Activated CD8-positive, alpha-beta memory T cell treated with anti-CD3 and anti-CD28 coated beads, Interleukin-2, amount 10 ng/mL, durations not matched to agents 7 days and 5 days (primary cell): ENCODE measurements around the gene UHRF2. TPM values are rescaled to one million over a fixed set of nuclear protein-coding genes. Genes with fewer than 3 reads are reported as not detected.

Source experiments
- ATAC-seq: fragments of 150-1000 bp; cut with Tn5 transposase; one replicate; pipeline ENCODE4 v1.10.0; 2021; ENCODE audit warnings: moderate library complexity
- CTCF ChIA-PET: fragments of 350-600 bp; sonication (Branson Sonifier 250); formaldehyde crosslinking; loops from one replicate; lab custom pipeline; 2021; ENCODE audit warnings: antibody characterized with exemption; lab: Charles Lee
- DNase-seq: peaks from one replicate; pipeline ENCODE4 v3.0.0-alpha.2; 2020
- H3K27ac Mint-ChIP-seq: one replicate; pipeline ENCODE4 v1.8.0; 2021; ENCODE audit warnings: mild to moderate bottlenecking, mixed read lengths
- H3K27me3 Mint-ChIP-seq: one replicate; pipeline ENCODE4 v1.8.0; 2021; ENCODE audit warnings: mixed read lengths
- H3K36me3 Mint-ChIP-seq: one replicate; pipeline ENCODE4 v1.8.0; 2021; ENCODE audit warnings: mild to moderate bottlenecking, mixed read lengths
- H3K4me1 Mint-ChIP-seq: one replicate; pipeline ENCODE4 v1.8.0; 2021; ENCODE audit warnings: mixed read lengths
- H3K4me3 Mint-ChIP-seq: one replicate; pipeline ENCODE4 v1.8.0; 2021; ENCODE audit warnings: mild to moderate bottlenecking, moderate library complexity, mixed read lengths
- H3K9me3 Mint-ChIP-seq: one replicate; pipeline ENCODE4 v1.8.0; 2022; ENCODE audit warnings: low read depth, mixed read lengths
- total RNA-seq, 2 experiments: library from RNA; stranded (reverse); gene quantifications; one replicate each; pipeline ENCODE4 v1.2.3, GENCODE V29; 2021

Gene UHRF2
- total RNA-seq, 2 experiments from 2014 or later: 68.0 to 86.4 TPM

- peaks cover 6% of the 10 kb centered on the region for H3K27me3 Mint-ChIP-seq
- DNase-seq: peak; percentile 65
- H3K4me1 Mint-ChIP-seq: peaks cover 42% of the 10 kb centered on the region
- H3K36me3 Mint-ChIP-seq: peaks cover 28% of the 10 kb centered on the region
- H3K4me3 Mint-ChIP-seq: peak overlapping the region; percentile 87
- CTCF ChIA-PET: interaction anchor here (1.0 to 6.3 kb wide), 7 partner anchors 10 to 974 kb away, joined by 3 to 41 read pairs (median 6); partner anchors contain the start of gene RIC1
- no peaks in the 10 kb centered on the region for H3K9me3 Mint-ChIP-seq
- peak; percentile 18 for ATAC-seq
- peak overlapping the region; percentile 82 for H3K27ac Mint-ChIP-seq
These were observed 607 bp downstream of the UHRF2 start for GRCh38 chr9:6413365-6414246.

- H3K9me3 Mint-ChIP-seq: no peaks in the 10 kb centered on the region
- ATAC-seq: no peak
- peak overlapping the region; percentile 80 for H3K27ac Mint-ChIP-seq
- H3K27me3 Mint-ChIP-seq: peaks cover 6% of the 10 kb centered on the region
- DNase-seq: no peak
- H3K36me3 Mint-ChIP-seq: peaks cover 31% of the 10 kb centered on the region
- CTCF ChIA-PET: interaction anchor here (1.0 to 6.3 kb wide), 5 partner anchors 10 to 974 kb away, joined by 3 to 41 read pairs (median 7); no protein-coding TSS in a partner anchor
- H3K4me1 Mint-ChIP-seq: peaks cover 48% of the 10 kb centered on the region
- H3K4me3 Mint-ChIP-seq: peak overlapping the region; percentile 87
These were observed 1.2 kb downstream of the UHRF2 start for GRCh38 chr9:6414247-6414641.

GRCh38 chr9:6415266-6415665 is 2.3 kb downstream of the UHRF2 start:
- peak; percentile 54 for DNase-seq
- Mint-ChIP-seq H3K27me3 (peaks cover 1% of the 10 kb centered on the region), H3K27ac (peak overlapping the region; percentile 80), H3K36me3 (peaks cover 31% of the 10 kb centered on the region), H3K4me3 (peak overlapping the region; percentile 87), H3K9me3 (no peaks in the 10 kb centered on the region), H3K4me1 (peaks cover 51% of the 10 kb centered on the region)
- ATAC-seq: no peak
- CTCF ChIA-PET: interaction anchor here (1.0 to 6.3 kb wide), 5 partner anchors 9 to 976 kb away, joined by 3 to 41 read pairs (median 4); no protein-coding TSS in a partner anchor

GRCh38 chr9:6417186-6417585 is 4.2 kb downstream of the UHRF2 start:
- H3K9me3 Mint-ChIP-seq: no peaks in the 10 kb centered on the region
- peaks cover 45% of the 10 kb centered on the region for H3K36me3 Mint-ChIP-seq
- peak overlapping the region; percentile 66 for H3K4me3 Mint-ChIP-seq
- no peak for ATAC-seq
- H3K4me1 Mint-ChIP-seq: peaks cover 56% of the 10 kb centered on the region
- CTCF ChIA-PET: interaction anchor here (1.0 to 6.3 kb wide), 2 partner anchors 11 to 16 kb away, joined by 4 to 41 read pairs; no protein-coding TSS in a partner anchor
- peak overlapping the region; percentile 76 for H3K27ac Mint-ChIP-seq
- no peaks in the 10 kb centered on the region for H3K27me3 Mint-ChIP-seq
- no peak for DNase-seq

- H3K4me1 Mint-ChIP-seq: peaks cover 55% of the 10 kb centered on the region
- H3K4me3 Mint-ChIP-seq: peak overlapping the region; percentile 66
- H3K9me3 Mint-ChIP-seq: no peaks in the 10 kb centered on the region
- CTCF ChIA-PET: interaction anchor here (1.6 kb wide), 1 partner anchor 11 kb away, joined by 4 read pairs; no protein-coding TSS in a partner anchor
- DNase-seq: peak; percentile 40
- no peak for ATAC-seq
- peak overlapping the region; percentile 71 for H3K27ac Mint-ChIP-seq
- H3K27me3 Mint-ChIP-seq: no peaks in the 10 kb centered on the region
- peaks cover 49% of the 10 kb centered on the region for H3K36me3 Mint-ChIP-seq
These were observed 5.8 kb downstream of the UHRF2 start for GRCh38 chr9:6418764-6419163.

- H3K9me3 Mint-ChIP-seq: no peaks in the 10 kb centered on the region
- H3K36me3 Mint-ChIP-seq: peaks cover 41% of the 10 kb centered on the region
- CTCF ChIA-PET: interaction anchor here (2.6 kb wide), 1 partner anchor 10 kb away, joined by 7 read pairs; no protein-coding TSS in a partner anchor
- H3K27me3 Mint-ChIP-seq: no peaks in the 10 kb centered on the region
- peaks cover 53% of the 10 kb centered on the region for H3K4me1 Mint-ChIP-seq
- no peak overlapping the region for H3K4me3 Mint-ChIP-seq
- DNase-seq (no peak), ATAC-seq (no peak)
- H3K27ac Mint-ChIP-seq: no peak overlapping the region
These were observed 11.9 kb downstream of the UHRF2 start for GRCh38 chr9:6424940-6425339.

GRCh38 chr9:6426117-6426516 is 13.1 kb downstream of the UHRF2 start:
- CTCF ChIA-PET: interaction anchor here (5.4 kb wide), 1 partner anchor 11 kb away, joined by 41 read pairs; the partner anchor contains the start of gene UHRF2
- Mint-ChIP-seq H3K36me3 (peaks cover 40% of the 10 kb centered on the region), H3K4me3 (no peak overlapping the region), H3K9me3 (no peaks in the 10 kb centered on the region), H3K4me1 (peaks cover 60% of the 10 kb centered on the region), H3K27me3 (no peaks in the 10 kb centered on the region), H3K27ac (peak overlapping the region; percentile 6)
- ATAC-seq (no peak), DNase-seq (no peak)

- Mint-ChIP-seq H3K27ac (peak overlapping the region; percentile 88), H3K9me3 (no peaks in the 10 kb centered on the region), H3K36me3 (peaks cover 37% of the 10 kb centered on the region), H3K4me3 (peak overlapping the region; percentile 63), H3K4me1 (peaks cover 77% of the 10 kb centered on the region), H3K27me3 (no peaks in the 10 kb centered on the region)
- ATAC-seq (peak; percentile 94), DNase-seq (peak; percentile 63)
- CTCF ChIA-PET: interaction anchor here (1.2 to 5.4 kb wide), 4 partner anchors 9 to 20 kb away, joined by 3 to 41 read pairs (median 4); partner anchors contain the start of gene UHRF2
These were observed 16.2 kb downstream of the UHRF2 start for GRCh38 chr9:6428940-6429889.

- Mint-ChIP-seq H3K27me3 (no peaks in the 10 kb centered on the region), H3K9me3 (no peaks in the 10 kb centered on the region), H3K27ac (peak overlapping the region; percentile 68), H3K4me1 (peaks cover 67% of the 10 kb centered on the region), H3K36me3 (peaks cover 33% of the 10 kb centered on the region), H3K4me3 (no peak overlapping the region)
- CTCF ChIA-PET: interaction anchor here (1.7 kb wide), 1 partner anchor 17 kb away, joined by 7 read pairs; the partner anchor contains the start of gene UHRF2
- no peak for ATAC-seq
- no peak for DNase-seq
These were observed 18.0 kb downstream of the UHRF2 start for GRCh38 chr9:6431038-6431437.

- peaks cover 41% of the 10 kb centered on the region for H3K36me3 Mint-ChIP-seq
- no peak overlapping the region for H3K4me3 Mint-ChIP-seq
- no peak for ATAC-seq
These were observed 20.4 kb downstream of the UHRF2 start for GRCh38 chr9:6433410-6433809.

GRCh38 chr9:6439051-6439703 is 26.2 kb downstream of the UHRF2 start:
- Mint-ChIP-seq H3K36me3 (peaks cover 41% of the 10 kb centered on the region), H3K27ac (peak overlapping the region; percentile 56), H3K4me1 (peaks cover 37% of the 10 kb centered on the region), H3K9me3 (no peaks in the 10 kb centered on the region), H3K27me3 (no peaks in the 10 kb centered on the region), H3K4me3 (no peak overlapping the region)
- ATAC-seq: peak; percentile 53
- no peak for DNase-seq
- CTCF ChIA-PET: interaction anchor here (1.0 kb wide), 1 partner anchor 10 kb away, joined by 3 read pairs; no protein-coding TSS in a partner anchor

More at GRCh38 chr9:6433410-6433809, 20.4 kb downstream of the UHRF2 start:
- H3K27me3 Mint-ChIP-seq: no peaks in the 10 kb centered on the region
- H3K9me3 Mint-ChIP-seq: no peaks in the 10 kb centered on the region
- H3K27ac Mint-ChIP-seq: peak overlapping the region; percentile 14
- H3K4me1 Mint-ChIP-seq: peaks cover 69% of the 10 kb centered on the region
- no peak for DNase-seq
- CTCF ChIA-PET: interaction anchor here (1.0 to 1.8 kb wide), 2 partner anchors 10 to 16 kb away, joined by 4 read pairs; no protein-coding TSS in a partner anchor

GRCh38 chr9:6440405-6440804 is 27.4 kb downstream of the UHRF2 start:
- Mint-ChIP-seq H3K4me3 (no peak overlapping the region), H3K4me1 (peaks cover 37% of the 10 kb centered on the region), H3K27me3 (no peaks in the 10 kb centered on the region), H3K9me3 (no peaks in the 10 kb centered on the region), H3K36me3 (peaks cover 42% of the 10 kb centered on the region), H3K27ac (no peak overlapping the region)
- no peak for ATAC-seq
- CTCF ChIA-PET: no interaction called here
- no peak for DNase-seq
